ENCODE data around the gene CD163.

The CD163 gene

DNA sequence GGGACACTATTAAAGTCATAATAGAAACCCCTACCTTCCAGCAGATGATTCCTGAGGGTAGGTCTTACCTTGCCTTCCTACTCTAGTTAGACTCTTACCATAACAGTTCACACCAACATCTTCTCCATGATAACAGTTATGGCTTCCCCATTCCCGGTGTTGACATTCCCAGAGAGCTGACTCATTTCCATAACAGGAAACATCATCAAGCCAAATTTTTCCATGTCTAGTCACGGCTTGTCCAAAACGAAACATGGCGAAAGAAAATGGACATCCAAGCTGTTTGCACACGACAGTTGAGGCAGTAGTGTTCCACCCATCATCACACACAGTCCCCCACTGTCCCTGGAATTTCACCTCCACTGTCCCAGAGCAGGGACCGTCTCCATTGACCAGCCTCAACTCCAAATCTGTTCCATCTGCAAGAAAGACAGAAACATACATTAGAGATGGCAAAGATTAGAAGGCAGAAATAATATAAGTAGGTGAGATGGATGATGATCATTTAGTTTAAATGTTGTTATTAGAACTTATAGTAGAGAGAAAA lies 70.2 kb downstream of the CD163 start:
- no peak for TF ChIP-seq FOXK2 (IDR thresholded peaks at IDR 0.05)
- TF ChIP-seq CTBP1 (IDR thresholded peaks at IDR 0.05; ENCODE audit: borderline replicate concordance), result no peak
- TF ChIP-seq TARDBP (IDR thresholded peaks at IDR 0.05), result no peak
- no peak for TF ChIP-seq SUZ12 (IDR thresholded peaks at IDR 0.05)
- ChIA-PET POLR2A (no interaction called here), CTCF (no interaction called here)
- no peak for DNase-seq (ENCODE audit: extremely low spot score)

GRCh38 chr12:7431993-7432685 lies 71.4 kb downstream of the CD163 start:
- ChIA-PET POLR2A (no interaction called here), CTCF (no interaction called here)
- DNase-seq (ENCODE audit: extremely low spot score), result no peak
- no peak for TF ChIP-seq SP1 (IDR thresholded peaks at IDR 0.05)
- no peak for TF ChIP-seq FOXK2 (IDR thresholded peaks at IDR 0.05)
- TF ChIP-seq TARDBP (IDR thresholded peaks at IDR 0.05), result no peak
- no peak for TF ChIP-seq FOXA1 (IDR thresholded peaks at IDR 0.05)
- no peak for TF ChIP-seq FOXM1 (IDR thresholded peaks at IDR 0.05; ENCODE audit: borderline replicate concordance)
- no peak for TF ChIP-seq ZNF384 (IDR thresholded peaks at IDR 0.05)
- no peak for TF ChIP-seq NFRKB (IDR thresholded peaks at IDR 0.05)
- no peak for TF ChIP-seq PKNOX1 (IDR thresholded peaks at IDR 0.05)
- TF ChIP-seq L3MBTL2 (conservative IDR thresholded peaks at IDR 0.05), result no peak
- no peak for TF ChIP-seq ARNT (IDR thresholded peaks at IDR 0.05)
- TF ChIP-seq CTBP1 (IDR thresholded peaks at IDR 0.05; ENCODE audit: borderline replicate concordance), result no peak
- no peak for TF ChIP-seq LEF1 (IDR thresholded peaks at IDR 0.05; ENCODE audit: borderline replicate concordance)
- no peak for TF ChIP-seq ELF4 (IDR thresholded peaks at IDR 0.05)
- no peak for TF ChIP-seq SUZ12 (IDR thresholded peaks at IDR 0.05)
- TF ChIP-seq BHLHE40 (IDR thresholded peaks at IDR 0.05; ENCODE audit: borderline replicate concordance), result no peak
- no peak for TF ChIP-seq HDGF (IDR thresholded peaks at IDR 0.05; ENCODE audit: borderline replicate concordance)

Measured in HEK293T (cell line).